Transverse colon (tissue), 4 donors: ENCODE measurements around the gene SLC5A5. TPM values are rescaled to one million over a fixed set of nuclear protein-coding genes. Genes with fewer than 3 reads are reported as not detected.

ENCODE experiments used
- DNase-seq: peaks from one replicate; pipeline ENCODE4 v3.0.0-alpha.2; 2019
- H3K27ac ChIP-seq, 4 donors: fragments of 200-600 bp; sonication (generic); 2 replicates each; pipeline ENCODE4 v1.5.1; 2016 to 2018; ENCODE audit warnings: inconsistent platforms in 4 of 4
- H3K27me3 ChIP-seq: fragments of 200-600 bp; sonication (generic); 2 replicates; pipeline ENCODE4 v1.5.1; 2017; ENCODE audit warnings: inconsistent platforms
- H3K36me3 ChIP-seq, 4 donors: fragments of 200-600 bp; sonication (generic); 2 replicates each; pipeline ENCODE4 v1.5.1; 2017 to 2019; ENCODE audit warnings: inconsistent platforms in 4 of 4
- H3K4me1 ChIP-seq, 4 donors: fragments of 200-600 bp; sonication (generic); 2 replicates each; pipeline ENCODE4 v1.5.1; 2017 to 2020; ENCODE audit warnings: inconsistent platforms in 4 of 4
- H3K4me3 ChIP-seq, 4 donors: fragments of 200-600 bp; sonication (generic); 1 replicate in 1 of 4; 2 replicates in 3 of 4; pipeline versions ENCODE4 v1.5.1 to v1.6.1; 2017 to 2019; ENCODE audit warnings: inconsistent platforms in 4 of 4
- H3K9me3 ChIP-seq, 2 donors: fragments of 200-600 bp; sonication (generic); 2 replicates each; pipeline ENCODE4 v1.5.1; 2017 to 2019; ENCODE audit warnings: inconsistent platforms in 2 of 2
- CTCF ChIP-seq, 5 experiments: fragments of 200-600 bp in 3 of 5; fragments of 450-650 bp in 2 of 5; sonication (generic) in 3 of 5; IDR thresholded peaks; 1 replicate in 2 of 5; 2 replicates in 3 of 5; pipeline ENCODE4 v1.5.1; 2016 to 2017; ENCODE audit warnings: antibody characterized with exemption in 5 of 5, inconsistent platforms in 3 of 5, mild to moderate bottlenecking in 2 of 5, moderate library complexity in 1 of 5
- EP300 ChIP-seq: sonication (generic); formaldehyde crosslinking; IDR thresholded peaks from one replicate; pipeline ENCODE4 v1.6.1; 2017; ENCODE audit warnings: antibody characterized with exemption, low read depth
- POLR2A ChIP-seq: fragments of 450-650 bp; IDR thresholded peaks from one replicate; pipeline ENCODE4 v1.6.1; 2016; ENCODE audit warnings: antibody characterized with exemption, mild to moderate bottlenecking, moderate library complexity
- POLR2AphosphoS5 ChIP-seq, 3 donors: sonication (generic); formaldehyde crosslinking; IDR thresholded peaks; one replicate each; pipeline ENCODE4 v1.6.1; 2016; ENCODE audit warnings: antibody characterized with exemption in 3 of 3
- WGBS, 2 donors: methylation state at CpG; one replicate each; pipeline ENCODE4 v1.1.5; 2018; ENCODE audit warnings: low coverage in 1 of 2; 5-methylcytosine and 5-hydroxymethylcytosine counted together
- in situ Hi-C, 4 donors: fragments of 200-750 bp; cut with MboI; loops; one replicate each; pipeline versions ENCODE4 v1.15.0 to v1.15.1; 2017; ENCODE audit warnings: low sequenced_read_pairs in 3 of 4, low pct_ligation_motif_present in 1 of 4, low pct_unique_long_range_greater_than_20kb in 1 of 4
- intact Hi-C: fragments of 100-400 bp; cut with DNase I; formaldehyde crosslinking; loops from one replicate; pipeline ENCODE4 v1.15.1; 2023; ENCODE audit warnings: low total_unique reads
- total RNA-seq, 4 donors: library from RNA; depleted of rRNA; stranded (reverse); fragments of >200 nt; gene quantifications; one replicate each; pipeline ENCODE4 v1.1.0, GENCODE V29; 2016

SLC5A5 gene
- total RNA-seq, 4 donors from 2014 or later = not detected

GRCh38 chr19:17931532-17932191 is 59.9 kb downstream of the SLC5A5 start:
- H3K36me3 ChIP-seq = no peaks in the 10 kb centered on the region
- intact Hi-C loops (no loop called here), in situ Hi-C loops (loop anchor here in 3 of 4 donors (10.0 to 25.0 kb wide), 2 partner anchors 123 to 131 kb away; no protein-coding TSS in a partner anchor)
- no peaks in the 10 kb centered on the region for H3K27me3 ChIP-seq
- 10 to 31% methylated on average over 9 to 14 of the region's 14 CpGs for WGBS, 2 donors
- H3K9me3 ChIP-seq = no peaks in the 10 kb centered on the region
- no peak for DNase-seq
- H3K4me1 ChIP-seq = peaks cover 10 to 22% (median 16%) of the 10 kb centered on the region in 4 donors
- H3K4me3 ChIP-seq = peak overlapping the region in 2 of 4 donors; percentile 87 to 92
- TF ChIP-seq POLR2AphosphoS5 (IDR thresholded peaks at IDR 0.05) = no peak
- TF ChIP-seq EP300 = no peak
- no peak for TF ChIP-seq CTCF (IDR thresholded peaks at IDR 0.05)
- TF ChIP-seq POLR2A = no peak
- H3K27ac ChIP-seq = no peak overlapping the region

- 1% methylated on average over 53 of the region's 64 CpGs; no CpG with 5 or more reads in 1 of the 2 donors for WGBS, 2 donors
- in situ Hi-C loops = loop anchor here in 3 of 4 donors (10.0 to 25.0 kb wide), 2 partner anchors 122 to 130 kb away; no protein-coding TSS in a partner anchor
Measured at GRCh38 chr19:17932485-17933338, 61.0 kb downstream of the SLC5A5 start, which contains the start of gene CCDC124. CCDC124 (plus strand) TSS chr19:17933015; CDS start chr19:17936421, 3,406 bp downstream.

GRCh38 chr19:17933414-17934129 is 61.8 kb downstream of the SLC5A5 start:
- H3K4me3 ChIP-seq = peak overlapping the region; percentile 64 to 92 (median 87)
- no peaks in the 10 kb centered on the region for H3K36me3 ChIP-seq
- H3K9me3 ChIP-seq = no peaks in the 10 kb centered on the region
- peak overlapping the region; percentile 81 to 86 (median 84) for H3K27ac ChIP-seq
- no peaks in the 10 kb centered on the region for H3K27me3 ChIP-seq
- TF ChIP-seq CTCF (IDR thresholded peaks at IDR 0.05) = no peak
- TF ChIP-seq POLR2AphosphoS5 (IDR thresholded peaks at IDR 0.05) = no peak
- TF ChIP-seq EP300 = no peak
- no peak for TF ChIP-seq POLR2A
- intact Hi-C loops = no loop called here
- peaks cover 10 to 22% (median 16%) of the 10 kb centered on the region in 4 donors for H3K4me1 ChIP-seq
- no peak for DNase-seq
- 18 to 50% methylated on average over 2 to 19 of the region's 19 CpGs for WGBS, 2 donors
- in situ Hi-C loops = loop anchor here in 3 of 4 donors (10.0 to 25.0 kb wide), 2 partner anchors 121 to 129 kb away; no protein-coding TSS in a partner anchor

More at GRCh38 chr19:17932485-17933338, 61.0 kb downstream of the SLC5A5 start, which contains the start of gene CCDC124:
- no peaks in the 10 kb centered on the region for H3K27me3 ChIP-seq
- peak; percentile 95 for DNase-seq
- H3K9me3 ChIP-seq = no peaks in the 10 kb centered on the region
- H3K27ac ChIP-seq = peak within 1 kb of the TSS; percentile 81 to 86 (median 84)
- H3K4me1 ChIP-seq = peaks cover 10 to 22% (median 16%) of the 10 kb centered on the region in 4 donors
- intact Hi-C loops = no loop called here
- TF ChIP-seq EP300 = no peak
- TF ChIP-seq CTCF (IDR thresholded peaks at IDR 0.05) = peak; percentile 72 to 99 (median 93)
- peak; percentile 91 for TF ChIP-seq POLR2A
- peak; percentile 91 to 97 (median 96) for TF ChIP-seq POLR2AphosphoS5 (IDR thresholded peaks at IDR 0.05)
- no peaks in the 10 kb centered on the region for H3K36me3 ChIP-seq
- H3K4me3 ChIP-seq = peak within 1 kb of the TSS; percentile 64 to 92 (median 87)
